Activated CD4-positive, alpha-beta T cell treated with anti-CD3 and anti-CD28 coated beads, Interleukin-10, Interleukin-2, amounts not matched to agents 100 ng/mL and 50 ng/mL, durations not matched to agents 16 hours and 8 hours (primary cell): ENCODE measurements around the gene RSPH1.

Experiments
- DNase-seq: peaks from one replicate; pipeline ENCODE4 v3.0.0-alpha.2; 2020

The RSPH1 gene

DNA sequence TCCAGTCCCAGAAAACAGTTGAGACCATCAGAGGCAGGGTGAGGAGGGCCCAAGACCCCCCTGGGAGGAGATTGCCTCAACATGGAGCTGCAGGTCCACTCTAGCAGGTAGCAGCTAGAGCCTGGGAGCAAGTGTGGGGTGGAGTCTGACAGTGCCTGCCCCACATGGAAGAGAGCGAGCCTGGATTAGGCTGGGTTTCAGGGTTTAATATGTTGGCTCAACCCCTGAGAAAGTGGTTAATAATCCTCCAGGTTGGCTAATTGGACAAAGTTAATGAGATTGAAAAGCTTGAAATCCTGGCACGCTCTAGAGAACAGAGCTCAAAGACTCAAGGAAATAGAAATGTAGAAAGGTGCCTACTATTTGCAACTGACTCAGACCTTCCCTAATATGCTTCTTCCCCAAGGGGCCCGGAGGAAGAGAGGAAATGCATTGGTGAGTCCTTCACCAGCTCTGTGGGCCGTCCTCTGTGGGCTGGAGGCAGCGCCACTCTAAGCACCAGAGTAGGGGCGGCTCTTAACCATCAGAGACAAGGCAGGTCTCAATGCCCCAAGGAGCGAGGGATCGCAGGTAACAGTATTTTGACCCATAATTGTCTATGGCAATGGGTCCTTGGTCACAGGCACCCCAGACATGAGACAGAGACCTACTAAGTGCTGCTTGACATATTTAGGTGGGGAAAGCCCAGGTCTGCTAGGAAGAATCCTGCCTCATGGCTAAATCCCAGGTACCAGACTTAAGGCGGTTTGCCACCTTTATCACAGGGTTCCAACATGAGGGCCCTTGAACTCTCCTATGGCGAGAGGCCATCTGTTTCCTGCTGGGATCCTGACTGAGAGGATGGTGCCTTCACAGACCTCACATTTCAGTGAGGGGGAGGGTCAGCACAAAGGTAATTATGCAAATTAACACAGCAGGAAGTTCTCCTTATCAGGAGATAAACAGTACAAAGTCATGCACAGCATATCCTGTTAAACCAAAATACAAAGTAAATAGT is 33.8 kb downstream of the RSPH1 start:
- DNase-seq = no peak

GRCh38 chr21:42461185-42461520 is 34.9 kb downstream of the RSPH1 start:
- no peak for DNase-seq

- DNase-seq = peak; percentile 29
These were observed 35.4 kb downstream of the RSPH1 start for GRCh38 chr21:42460391-42461184.

DNA sequence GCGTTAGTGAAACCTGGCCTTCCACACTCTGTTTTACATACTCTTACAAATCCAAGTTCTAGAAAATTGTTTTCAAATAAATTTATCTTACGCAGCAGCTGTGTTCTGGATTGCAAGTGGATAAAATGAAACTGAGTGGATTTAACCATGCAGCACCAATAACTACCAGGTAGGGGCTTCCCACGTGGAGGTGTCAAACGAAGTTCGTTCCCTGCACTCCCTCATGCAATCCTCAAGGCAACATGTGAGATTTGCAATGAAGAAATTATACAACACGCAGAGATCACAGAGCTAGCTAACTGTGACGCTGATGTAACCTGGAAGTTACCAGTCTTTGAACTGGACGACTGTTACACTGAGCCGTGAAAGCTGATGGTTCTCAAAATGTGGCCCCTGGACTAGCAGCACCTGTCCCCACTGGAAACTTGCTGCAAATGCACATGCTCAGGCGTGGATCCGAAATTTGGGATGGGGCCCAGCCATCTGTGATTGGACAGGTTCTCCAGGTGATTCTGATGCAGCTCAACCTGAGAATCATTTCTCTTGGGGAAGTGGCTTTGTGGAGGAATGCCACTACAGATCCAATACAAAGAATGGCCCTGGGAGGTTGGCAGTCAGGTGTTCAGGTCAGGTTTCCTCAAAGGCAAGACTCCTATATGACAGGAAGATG is 36.3 kb downstream of the RSPH1 start:
- no peak for DNase-seq

DNA sequence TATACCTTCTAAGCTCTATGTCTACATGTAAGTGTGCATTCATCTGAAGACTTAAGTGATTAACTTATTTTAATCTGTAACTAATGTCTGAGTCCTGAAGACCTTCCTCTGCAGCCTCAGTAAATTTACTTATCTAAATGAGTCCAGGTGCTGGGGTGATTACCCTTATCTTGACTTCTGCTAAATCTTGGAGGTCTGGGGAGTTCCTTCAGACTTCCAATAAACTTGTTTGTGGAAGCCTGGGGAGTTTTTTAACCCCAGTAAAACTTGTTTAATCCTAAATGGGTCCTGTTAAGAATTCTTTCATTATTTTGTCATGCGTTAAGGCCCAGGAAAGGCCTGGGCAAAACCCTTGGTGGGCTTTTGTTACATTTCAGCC is 37.0 kb downstream of the RSPH1 start:
- no peak for DNase-seq

DNA sequence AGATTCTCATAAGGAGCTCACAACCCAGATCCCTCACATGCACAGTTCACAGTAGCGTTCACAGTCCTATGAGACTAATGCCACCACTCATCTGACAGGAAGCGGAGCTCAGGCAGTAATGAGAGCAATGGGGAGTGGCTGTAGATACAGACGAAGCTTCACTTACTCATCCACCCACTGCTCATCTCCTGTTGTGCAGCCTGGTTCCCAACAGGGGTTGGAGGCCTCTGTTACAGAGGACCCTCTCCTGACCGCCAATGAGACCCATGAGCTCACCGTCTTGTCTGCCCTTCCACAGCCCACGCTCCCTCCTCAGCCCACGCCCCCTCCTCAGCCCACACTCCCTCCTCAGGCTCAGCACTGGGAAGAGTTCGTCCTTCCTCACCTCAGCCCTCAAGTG is 39.6 kb downstream of the RSPH1 start:
- peak; percentile 65 for DNase-seq

- DNase-seq = no peak
These were observed 40.1 kb downstream of the RSPH1 start for GRCh38 chr21:42455754-42456440.

GRCh38 chr21:42455196-42455595 is 40.8 kb downstream of the RSPH1 start:
- no peak for DNase-seq

GRCh38 chr21:42454786-42455185 is 41.2 kb downstream of the RSPH1 start:
- no peak for DNase-seq

DNA sequence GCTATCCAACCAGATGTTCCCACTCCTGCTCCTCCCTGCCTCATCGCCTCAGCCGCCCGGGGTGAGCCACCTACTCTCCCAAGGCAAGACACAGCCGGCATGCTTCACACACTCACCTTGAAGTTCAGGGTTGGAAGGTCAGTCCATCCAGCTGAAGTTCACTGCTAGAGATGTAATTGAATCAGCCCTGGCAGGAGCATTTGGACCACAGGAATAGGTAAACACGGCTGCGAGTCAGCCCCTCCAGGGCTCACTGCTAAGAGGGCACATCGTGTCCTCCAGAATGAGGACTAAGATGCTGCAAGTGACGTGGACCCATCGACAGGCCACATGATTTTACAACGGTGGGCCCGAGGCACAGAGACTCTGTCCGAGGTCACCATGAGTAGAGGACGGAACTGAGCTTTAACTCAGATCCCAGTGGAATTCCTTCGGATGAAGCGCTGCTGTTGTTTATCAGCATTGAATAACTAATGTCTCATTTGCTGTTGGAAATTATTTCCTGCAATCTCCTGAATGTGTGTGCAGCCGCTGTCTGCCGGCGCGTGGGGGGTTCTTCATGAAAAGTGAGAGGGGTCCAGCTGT is 41.9 kb downstream of the RSPH1 start:
- no peak for DNase-seq

- no peak for DNase-seq
These were observed 42.6 kb downstream of the RSPH1 start for GRCh38 chr21:42453224-42453985.

DNA sequence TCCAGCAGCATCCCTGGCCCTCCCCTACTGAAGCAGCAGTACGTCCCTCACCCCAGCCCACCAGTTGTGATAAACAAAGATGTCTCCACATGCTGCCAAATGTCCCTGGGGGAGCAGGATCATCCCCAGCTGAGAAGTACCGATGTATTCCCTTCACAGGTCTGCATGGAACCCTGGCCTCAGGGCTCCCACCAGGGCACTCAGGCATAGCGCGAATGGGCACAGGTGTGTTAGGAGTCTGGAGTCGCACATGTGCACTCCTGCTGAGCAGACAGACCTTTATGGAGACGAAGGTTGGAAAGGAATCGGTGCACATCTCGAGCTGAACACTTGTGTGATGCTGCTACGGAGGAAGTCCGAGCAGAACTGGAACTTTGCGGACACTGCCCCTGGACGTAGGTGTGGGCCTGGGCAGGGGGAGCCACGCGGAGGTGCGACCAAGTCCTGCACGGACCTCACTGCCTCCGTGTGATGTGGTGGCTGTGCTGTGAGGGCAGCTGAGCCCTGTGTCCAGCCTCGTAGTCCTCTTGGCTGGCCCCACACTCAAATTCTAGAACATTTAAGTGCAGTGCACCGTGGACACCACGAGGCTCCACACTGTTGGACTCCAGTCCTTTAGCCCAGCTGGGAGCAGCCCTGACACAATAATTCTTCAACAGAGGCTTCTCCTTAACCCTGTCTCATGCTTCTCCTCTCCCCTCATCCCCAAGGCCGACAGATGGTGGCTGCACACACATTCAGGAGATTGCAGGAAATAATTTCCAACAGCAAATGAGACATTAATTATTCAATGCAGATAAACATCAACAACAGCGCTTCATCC is 43.4 kb downstream of the RSPH1 start:
- DNase-seq = no peak

DNA sequence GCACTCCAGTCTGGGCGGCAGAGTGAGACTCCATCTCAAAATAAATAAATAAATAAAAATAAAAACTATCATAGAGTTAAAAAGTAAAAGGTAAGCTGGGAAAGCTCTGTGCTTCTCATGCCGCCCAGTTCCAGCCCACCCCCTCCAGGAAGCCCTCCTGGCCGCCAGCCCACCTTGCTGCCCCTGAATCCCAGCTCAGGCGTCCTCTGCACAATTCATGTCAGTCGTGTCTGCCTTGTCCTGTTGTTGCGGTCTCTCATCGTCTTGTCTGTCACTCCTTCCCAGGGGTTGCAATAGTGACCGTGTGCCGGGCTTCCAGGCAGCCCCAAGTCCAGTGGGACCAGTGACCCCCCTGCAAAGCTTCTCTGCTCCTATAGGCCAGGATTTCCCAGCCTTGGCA is 44.1 kb downstream of the RSPH1 start:
- no peak for DNase-seq

DNA sequence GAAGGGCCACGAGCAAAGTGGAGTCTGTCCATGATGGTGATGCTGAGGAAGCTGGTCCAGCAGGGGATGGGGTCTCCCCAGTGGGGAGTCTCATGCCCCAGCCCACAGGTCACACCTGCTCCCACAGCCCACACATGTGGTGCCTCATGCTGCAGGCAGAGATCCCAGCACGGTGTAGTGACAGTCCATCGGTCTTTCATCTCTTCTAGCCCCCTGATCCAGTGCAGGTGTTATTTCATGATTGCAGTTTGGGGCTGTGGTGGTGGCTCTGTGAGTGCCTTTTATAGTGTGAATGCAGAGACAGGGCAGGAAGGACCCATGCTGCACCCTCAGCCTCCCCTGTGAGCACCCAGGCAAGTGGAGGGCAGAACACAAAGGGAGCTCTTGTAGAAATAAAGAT is 47.3 kb downstream of the RSPH1 start:
- no peak for DNase-seq

DNA sequence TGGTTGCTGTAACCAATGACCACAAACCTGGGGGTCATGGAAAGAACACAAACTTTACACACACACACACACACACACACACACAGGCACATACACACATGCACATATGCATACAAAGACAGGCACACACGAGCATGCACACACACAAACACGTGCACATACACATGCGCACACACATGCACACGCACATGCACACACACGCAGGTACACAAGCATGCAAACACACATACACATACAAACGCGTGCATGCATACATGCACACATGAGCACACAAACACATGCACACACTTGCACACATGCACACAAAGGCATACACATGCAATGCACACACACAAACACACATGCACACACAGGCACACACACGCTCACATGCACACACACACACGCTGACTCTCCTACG is 48.3 kb downstream of the RSPH1 start:
- DNase-seq = no peak

DNA sequence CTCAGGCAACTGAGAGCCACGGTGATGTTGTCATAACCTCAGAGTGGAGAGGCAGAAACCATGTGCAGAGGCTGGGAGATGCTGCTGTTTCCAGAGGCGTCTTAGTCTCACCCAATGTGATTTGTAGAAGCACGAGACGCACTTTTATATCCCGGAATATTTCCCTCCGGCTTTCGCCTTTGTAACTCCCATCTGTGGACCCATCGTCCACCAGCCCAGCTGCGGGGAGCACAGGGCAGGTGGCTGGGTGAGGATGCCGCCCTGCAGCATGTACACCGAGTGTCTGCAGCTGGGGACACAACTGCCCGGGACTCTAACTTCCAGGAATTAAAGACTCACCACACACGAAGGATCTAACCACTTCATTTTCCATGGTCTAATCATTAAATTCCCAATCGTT is 48.8 kb downstream of the RSPH1 start:
- DNase-seq = no peak

- no peak for DNase-seq
These were observed 49.5 kb downstream of the RSPH1 start for GRCh38 chr21:42446531-42446930.

DNA sequence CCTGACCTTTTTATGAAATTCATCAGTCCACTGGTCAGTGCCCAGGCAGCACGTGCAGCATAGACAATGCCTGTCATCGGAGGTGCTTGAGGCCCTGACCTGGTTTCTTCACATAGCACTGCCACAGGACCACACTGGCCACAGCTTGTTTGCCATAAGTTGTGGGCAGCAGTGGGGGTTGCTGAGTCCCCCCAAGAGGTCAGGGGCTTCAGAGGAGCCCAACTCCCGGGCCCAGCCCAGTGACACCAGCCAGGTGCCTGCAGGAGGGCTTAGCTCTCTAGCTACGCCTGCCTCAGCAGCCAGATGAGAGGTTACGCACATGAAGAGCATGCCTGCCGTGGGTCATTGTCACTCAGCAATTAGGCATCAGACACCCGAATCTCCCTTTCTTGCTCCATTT is 50.7 kb downstream of the RSPH1 start:
- no peak for DNase-seq

DNA sequence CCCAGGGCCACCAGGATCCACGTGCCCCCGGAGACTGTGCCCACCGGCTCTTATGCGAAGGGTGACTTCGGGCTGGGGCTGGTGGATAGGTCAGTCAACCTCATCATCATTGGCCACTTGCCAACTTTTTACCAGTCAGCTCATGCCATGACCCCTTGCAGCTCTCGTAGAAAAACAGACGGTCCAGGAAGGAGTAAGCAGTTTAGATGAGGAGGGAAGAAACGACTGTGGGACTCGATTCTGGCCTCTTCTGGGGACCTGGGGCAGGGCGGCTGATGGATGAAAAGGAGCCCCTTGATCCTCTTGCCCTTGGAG is 51.3 kb downstream of the RSPH1 start:
- no peak for DNase-seq

DNA sequence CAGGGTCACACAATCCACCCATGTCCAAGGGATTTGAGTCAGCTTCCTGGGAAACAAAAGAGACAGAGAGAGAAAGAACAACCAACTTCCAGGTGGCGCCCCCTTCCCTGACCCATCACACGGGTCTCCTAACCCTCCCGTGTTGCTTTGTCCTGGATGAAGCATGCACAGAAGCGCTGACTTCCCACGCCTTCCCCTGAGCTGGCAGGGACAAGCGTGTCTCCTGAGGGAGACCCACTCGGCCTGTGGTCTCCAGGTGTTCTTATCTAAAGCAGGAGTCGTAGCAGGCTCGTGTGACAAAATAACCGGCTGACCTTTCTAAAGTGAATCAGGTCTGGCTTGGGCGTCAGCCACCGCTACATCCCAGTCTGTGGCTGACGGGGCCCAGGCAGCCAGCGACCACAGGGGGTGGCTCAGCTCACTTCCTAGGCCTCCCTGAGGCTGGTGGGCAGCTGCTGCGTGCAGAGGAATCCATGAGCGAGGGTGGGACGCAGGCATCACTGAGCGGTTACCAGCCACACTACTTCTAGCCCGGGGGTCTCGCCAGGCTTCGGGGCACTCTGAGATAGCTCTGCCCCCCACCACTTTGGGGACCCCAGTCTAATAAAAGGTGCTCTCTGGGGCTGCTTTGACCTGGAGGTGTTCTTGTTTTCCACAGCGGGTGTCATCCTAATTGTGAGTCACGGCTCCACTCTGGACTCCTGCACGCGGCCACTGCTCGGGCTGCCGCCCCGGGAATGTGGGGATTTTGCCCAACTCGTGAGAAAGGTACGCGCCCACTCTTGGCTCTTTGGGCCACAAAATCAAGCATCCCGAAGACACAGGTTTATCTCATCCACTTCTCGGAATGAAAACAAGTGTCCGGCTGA is 51.9 kb downstream of the RSPH1 start:
- no peak for DNase-seq
